Effector memory CD4-positive, alpha-beta T cell (primary cell): ENCODE data around the gene PLAAT5.
A peak's percentile ranks its signal among the peaks of the same experiment; 100 is the strongest.
"Not testable (repeated sequence)": the region's sequence is repeated elsewhere in the genome, so short reads cannot be mapped to it uniquely, and the experiment has no call there.

Source experiments
- DNase-seq, 3 donors: peaks; one replicate each; pipeline ENCODE4 v3.0.0-alpha.2; 2020
- H3K27ac ChIP-seq: 2 replicates; pipeline ENCODE4 v1.7.0; 2013; ENCODE audit warnings: mild to moderate bottlenecking, low read length, moderate library complexity; ENCODE audit not compliant: insufficient read depth, poor library complexity, severe bottlenecking
- H3K27me3 ChIP-seq: replicated peaks from 2 replicates; pipeline ENCODE4 v1.7.0; 2013; ENCODE audit warnings: mild to moderate bottlenecking, low read length; ENCODE audit not compliant: insufficient read depth, control insufficient read depth, poor library complexity, severe bottlenecking
- H3K36me3 ChIP-seq: 2 replicates; pipeline ENCODE4 v1.7.0; 2013; ENCODE audit warnings: mild to moderate bottlenecking, low read length, moderate library complexity; ENCODE audit not compliant: control insufficient read depth, insufficient read depth
- H3K4me1 ChIP-seq: 2 replicates; pipeline ENCODE4 v1.7.0; 2013; ENCODE audit warnings: low read length, mild to moderate bottlenecking; ENCODE audit not compliant: control insufficient read depth, insufficient read depth, poor library complexity, severe bottlenecking
- H3K4me3 ChIP-seq: 2 replicates; pipeline ENCODE4 v1.7.0; 2013; ENCODE audit warnings: low read length, low read depth, mild to moderate bottlenecking; ENCODE audit not compliant: insufficient read depth, poor library complexity, severe bottlenecking
- H3K9me3 ChIP-seq: 2 replicates; pipeline ENCODE4 v1.7.0; 2013; ENCODE audit warnings: mild to moderate bottlenecking, low read length, moderate library complexity; ENCODE audit not compliant: control insufficient read depth

Gene PLAAT5

DNA sequence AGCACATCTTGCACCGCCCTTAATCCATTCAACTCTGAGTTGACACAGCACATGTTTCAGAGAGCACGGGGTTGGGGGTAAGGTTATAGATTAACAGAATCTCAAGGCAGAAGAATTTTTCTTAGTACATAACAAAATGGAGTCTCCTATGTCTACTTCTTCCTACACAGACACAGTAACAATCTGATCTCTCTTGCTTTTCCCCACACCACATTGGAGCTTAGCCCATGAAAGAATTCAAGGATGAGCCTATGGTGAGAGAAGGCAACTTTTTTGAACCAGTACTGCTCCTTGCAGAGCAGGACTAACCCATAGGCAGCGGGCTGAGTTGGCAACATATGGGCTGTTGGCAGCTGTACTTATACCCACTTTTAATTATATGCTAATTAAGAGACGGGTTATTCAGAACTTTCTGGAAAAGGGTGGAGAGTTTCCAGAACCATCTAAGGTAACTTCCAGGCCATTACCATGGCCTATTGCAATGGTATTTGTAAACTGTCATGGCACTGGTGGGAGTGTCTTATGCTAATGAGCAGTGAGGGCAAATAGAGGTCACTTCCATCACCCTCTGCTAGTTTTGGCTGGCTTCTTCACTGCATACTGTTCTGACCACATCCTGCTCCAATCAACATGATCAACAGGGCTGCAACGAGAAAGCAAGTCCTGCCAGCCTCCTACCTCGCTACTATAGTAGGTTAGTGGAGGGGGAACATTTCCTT lies 40.3 kb upstream of the PLAAT5 start:
- DNase-seq, result peak; percentile 45 to 63 (median 57)
- not testable (repeated sequence) for H3K9me3 ChIP-seq, H3K27me3 ChIP-seq, H3K36me3 ChIP-seq
- H3K4me1 ChIP-seq, result peaks cover 50% of the 10 kb centered on the region
- peak overlapping the region; percentile 16 for H3K4me3 ChIP-seq
- H3K27ac ChIP-seq, result peak overlapping the region; percentile 42

- Histone ChIP-seq H3K9me3 (no peaks in the 10 kb centered on the region), H3K4me3 (no peak overlapping the region), H3K36me3 (no peaks in the 10 kb centered on the region), H3K27ac (no peak overlapping the region), H3K27me3 (no peaks in the 10 kb centered on the region), H3K4me1 (peaks cover 38% of the 10 kb centered on the region)
- DNase-seq, result no peak
Observed at GRCh38 chr11:63530021-63530420, 39.1 kb upstream of the PLAAT5 start.

GRCh38 chr11:63529373-63529772 lies 38.4 kb upstream of the PLAAT5 start:
- H3K27ac ChIP-seq, DNase-seq, H3K4me3 ChIP-seq, H3K36me3 ChIP-seq, H3K27me3 ChIP-seq, H3K9me3 ChIP-seq: not testable (repeated sequence)
- peaks cover 32% of the 10 kb centered on the region for H3K4me1 ChIP-seq

GRCh38 chr11:63528729-63529278 lies 37.8 kb upstream of the PLAAT5 start:
- not testable (repeated sequence) for DNase-seq, H3K9me3 ChIP-seq, H3K27ac ChIP-seq, H3K27me3 ChIP-seq, H3K36me3 ChIP-seq, H3K4me3 ChIP-seq
- peaks cover 26% of the 10 kb centered on the region for H3K4me1 ChIP-seq

DNA sequence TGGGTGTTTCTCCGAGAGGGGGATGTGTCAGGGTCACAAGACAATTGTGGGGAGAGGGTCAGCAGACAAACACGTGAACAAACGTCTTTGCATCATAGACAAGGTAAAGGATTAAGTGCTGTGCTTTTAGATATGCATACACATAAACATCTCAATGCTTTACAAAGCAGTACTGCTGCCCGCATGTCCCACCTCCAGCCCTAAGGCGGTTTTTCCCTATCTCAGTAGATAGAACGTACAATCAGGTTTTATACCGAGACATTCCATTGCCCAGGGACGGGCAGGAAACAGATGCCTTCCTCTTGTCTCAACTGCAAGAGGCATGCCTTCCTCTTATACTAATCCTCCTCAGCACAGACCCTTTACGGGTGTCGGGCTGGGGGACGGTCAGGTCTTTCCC lies 37.2 kb upstream of the PLAAT5 start:
- H3K27me3 ChIP-seq, H3K9me3 ChIP-seq, H3K4me3 ChIP-seq, H3K27ac ChIP-seq, H3K36me3 ChIP-seq, DNase-seq: not testable (repeated sequence)
- H3K4me1 ChIP-seq, result peaks cover 19% of the 10 kb centered on the region

DNA sequence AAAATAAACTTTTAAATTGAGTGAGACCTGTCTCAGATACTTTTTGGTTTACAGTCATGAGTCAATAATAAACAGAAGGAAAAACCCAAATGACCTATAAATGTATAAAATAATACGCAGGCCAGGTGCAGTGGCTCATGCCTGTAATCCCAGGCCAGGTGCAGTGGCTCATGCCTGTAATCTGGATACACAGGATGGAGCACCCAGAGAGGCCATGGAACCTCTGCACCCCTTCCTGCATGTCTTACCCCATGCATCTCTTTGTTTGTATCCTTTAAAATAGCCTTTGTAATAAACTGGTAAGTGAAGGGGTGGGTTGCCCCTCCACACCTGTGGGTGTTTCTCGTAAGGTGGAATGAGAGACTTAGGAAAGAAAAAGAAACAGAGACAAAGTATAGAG lies 36.7 kb upstream of the PLAAT5 start:
- no peak for DNase-seq
- no peaks in the 10 kb centered on the region for H3K27me3 ChIP-seq
- no peak overlapping the region for H3K27ac ChIP-seq
- peaks cover 15% of the 10 kb centered on the region for H3K4me1 ChIP-seq
- no peak overlapping the region for H3K4me3 ChIP-seq
- H3K9me3 ChIP-seq, result no peaks in the 10 kb centered on the region
- no peaks in the 10 kb centered on the region for H3K36me3 ChIP-seq

DNA sequence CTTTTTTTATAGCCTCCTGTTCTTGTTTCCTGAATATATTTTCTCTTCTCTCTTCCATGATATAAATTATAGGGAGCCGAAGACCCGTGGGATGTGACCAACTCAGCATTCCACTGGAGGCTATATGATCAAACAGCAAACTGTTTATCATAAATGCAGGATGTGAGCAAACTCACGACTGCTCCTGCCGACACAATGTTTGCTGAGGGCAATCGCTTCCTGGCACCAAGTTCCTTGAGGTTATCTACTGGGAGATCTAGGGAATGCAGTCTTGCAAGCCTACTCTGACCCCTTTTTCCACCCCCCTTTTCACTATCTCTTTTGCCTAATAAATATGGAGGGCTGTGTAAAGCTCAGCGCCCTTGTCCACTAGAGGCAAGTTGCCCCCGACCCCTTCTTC lies 32.2 kb upstream of the PLAAT5 start:
- no peak for DNase-seq
- no peak overlapping the region for H3K27ac ChIP-seq

DNA sequence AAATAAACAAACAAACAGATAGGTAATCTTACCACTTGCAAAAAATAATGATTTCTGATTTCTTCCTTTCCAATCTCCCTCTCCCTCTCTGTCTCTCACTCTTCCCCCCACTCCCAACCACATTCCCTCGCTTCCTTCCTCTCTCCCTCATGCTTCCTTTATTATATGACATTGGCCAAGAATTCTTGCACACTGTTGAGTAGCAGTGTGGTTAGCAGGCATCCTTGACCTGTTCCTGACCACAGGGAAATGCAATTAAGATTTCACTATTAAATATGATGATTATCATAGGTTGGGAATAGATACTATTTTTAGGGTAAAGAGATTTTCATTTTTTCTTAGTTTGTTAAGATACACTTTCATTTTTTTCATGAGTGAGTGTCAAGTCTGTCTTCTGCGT lies 30.9 kb upstream of the PLAAT5 start:
- Histone ChIP-seq H3K4me3 (no peak overlapping the region), H3K36me3 (no peaks in the 10 kb centered on the region), H3K27me3 (no peaks in the 10 kb centered on the region), H3K27ac (no peak overlapping the region), H3K4me1 (peaks cover 4% of the 10 kb centered on the region), H3K9me3 (no peaks in the 10 kb centered on the region)
- DNase-seq, result no peak

More for the DNA sequence above, 32.2 kb upstream of the PLAAT5 start:
- Histone ChIP-seq H3K4me1 (peaks cover 4% of the 10 kb centered on the region), H3K9me3 (no peaks in the 10 kb centered on the region), H3K4me3 (no peak overlapping the region), H3K27me3 (no peaks in the 10 kb centered on the region), H3K36me3 (no peaks in the 10 kb centered on the region)

DNA sequence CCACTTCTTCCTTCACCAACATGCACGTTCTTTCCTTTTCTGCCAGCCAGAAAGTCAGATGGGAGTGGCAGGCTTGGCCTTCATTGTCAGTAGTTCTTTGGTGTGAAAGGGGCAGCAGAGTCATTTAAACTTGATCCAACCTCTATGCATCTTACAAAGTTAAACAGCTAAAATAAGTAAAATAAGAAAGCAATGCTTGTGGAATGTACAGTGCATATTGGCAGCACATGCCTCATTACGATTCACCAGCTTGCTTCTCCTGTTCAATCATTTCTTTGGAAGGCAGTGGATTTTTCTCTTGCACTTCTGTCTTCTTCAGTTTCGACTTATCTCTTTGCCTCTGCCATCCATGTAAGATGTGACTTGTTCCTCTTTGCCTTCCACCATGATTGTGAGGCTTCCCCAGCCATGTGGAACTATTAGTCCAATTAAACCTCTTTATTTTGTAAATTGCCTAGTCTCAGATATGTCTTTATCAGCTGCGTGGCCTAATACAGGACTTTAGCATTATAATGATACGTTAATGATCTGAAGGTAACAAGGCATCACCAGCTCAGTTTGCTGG lies 29.7 kb upstream of the PLAAT5 start:
- peaks cover 4% of the 10 kb centered on the region for H3K4me1 ChIP-seq
- no peak overlapping the region for H3K4me3 ChIP-seq
- no peak for DNase-seq
- no peak overlapping the region for H3K27ac ChIP-seq
- H3K36me3 ChIP-seq, result no peaks in the 10 kb centered on the region
- no peaks in the 10 kb centered on the region for H3K27me3 ChIP-seq
- no peaks in the 10 kb centered on the region for H3K9me3 ChIP-seq

DNA sequence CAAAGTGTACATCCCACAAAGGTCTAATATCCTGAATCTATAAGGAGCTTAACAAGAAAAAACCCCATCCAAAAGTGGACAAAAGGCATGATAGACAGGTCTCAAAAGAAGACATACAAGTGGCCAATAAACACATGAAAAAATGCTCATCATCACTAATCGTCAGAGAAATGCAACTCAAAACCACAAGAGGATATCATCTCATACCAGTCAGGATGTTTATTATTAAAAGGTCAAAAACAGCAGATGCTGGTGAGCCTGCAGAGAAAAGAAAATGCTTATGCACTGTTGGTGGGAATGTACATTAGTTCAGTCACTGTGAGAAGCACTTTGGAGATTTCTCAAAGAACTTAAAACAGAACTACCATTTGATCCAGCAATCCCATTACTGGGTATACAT lies 27.6 kb upstream of the PLAAT5 start:
- Histone ChIP-seq H3K9me3 (no peaks in the 10 kb centered on the region), H3K27ac (no peak overlapping the region), H3K36me3 (no peaks in the 10 kb centered on the region), H3K27me3 (no peaks in the 10 kb centered on the region), H3K4me3 (no peak overlapping the region), H3K4me1 (peaks cover 4% of the 10 kb centered on the region)
- no peak for DNase-seq
